OCI-LY1 (cell line): ENCODE measurements around the gene KEAP1.

Experiments
- CTCF ChIP-seq: fragments of 200-600 bp; sonication (generic), shearing (Covaris generic); IDR thresholded peaks from 2 replicates; pipeline ENCODE4 v1.5.1; 2017; ENCODE audit warnings: mild to moderate bottlenecking, antibody characterized with exemption, low read length, moderate library complexity, mixed read lengths
- EZH2 ChIP-seq: fragments of 200-600 bp; sonication (generic), shearing (Covaris generic); IDR thresholded peaks from 2 replicates; pipeline ENCODE4 v1.8.0; 2017; ENCODE audit warnings: borderline replicate concordance, mixed run types, mild to moderate bottlenecking, antibody characterized with exemption, low read length, moderate library complexity, mixed read lengths

- no peak for TF ChIP-seq CTCF
- no peak for TF ChIP-seq EZH2
Observed at GRCh38 chr19:10499550-10500246, 3.5 kb downstream of the KEAP1 start.
